GM12878 (cell line): Measurements from ENCODE around the gene NEU4. TPM values are rescaled to one million over a fixed set of nuclear protein-coding genes. Genes with fewer than 3 reads are reported as not detected.

Experiments
- ATAC-seq: fragments of 200-7000 bp; cut with Tn5 transposase; 3 replicates; pipeline ENCODE4 v1.9.1; 2020; ENCODE audit warnings: mild to moderate bottlenecking, moderate library complexity
- BruUV-seq: library from RNA; stranded (reverse); fragments of 400-500 nt; replicated peaks from 2 replicates; lab custom pipeline; 2021; lab: Mats Ljungman, UMichigan
- CTCF ChIA-PET: fragments of 300-600 bp; sonication (Branson Sonifier 250); formaldehyde crosslinking; extraction: SDS; loops from one replicate; lab custom pipeline; 2021; ENCODE audit warnings: inconsistent platforms; lab: Yijun Ruan, JAX
- POLR2A ChIA-PET: fragments of 350-600 bp; formaldehyde crosslinking; extraction: SDS; loops from one replicate; lab custom pipeline; 2021; ENCODE audit warnings: inconsistent platforms; lab: Charles Lee
- RAD21 ChIA-PET: fragments of 300-600 bp; sonication (Branson Sonifier 250); formaldehyde crosslinking; loops from one replicate; lab custom pipeline; 2023; ENCODE audit warnings: antibody characterized with exemption; ENCODE audit not compliant: unreplicated experiment; lab: Charles Lee
- SMC1A ChIA-PET: fragments of 300-600 bp; sonication (Branson Sonifier 250); formaldehyde crosslinking; loops from one replicate; lab custom pipeline; 2023; ENCODE audit not compliant: unreplicated experiment, uncharacterized antibody; lab: Charles Lee
- DNase-seq: peaks from one replicate; pipeline ENCODE4 v3.0.0-alpha.2; 2011; ENCODE audit warnings: low read depth, low spot score
- FAIRE-seq: peaks from 3 replicates; lab custom pipeline; 2011; peaks lifted over from hg19 to GRCh38; lab: Jason Lieb, UNC
- H2AFZ ChIP-seq: 2 replicates; pipeline ENCODE4 v1.6.0; 2011; ENCODE audit warnings: low read depth, low read length, control low read depth; ENCODE audit not compliant: control insufficient read depth
- H3K27ac ChIP-seq: 2 replicates; pipeline ENCODE4 v1.5.1; 2011; ENCODE audit warnings: control low read depth; ENCODE audit not compliant: control insufficient read depth, insufficient read depth
- H3K27me3 ChIP-seq, 2 experiments: replicated peaks in 1 of 2; 2 replicates each; pipeline versions ENCODE4 v1.6.0 to v1.6.1; 2011; ENCODE audit warnings: low read length in 1 of 2; ENCODE audit not compliant: control insufficient read depth in 2 of 2, insufficient read depth in 2 of 2
- H3K36me3 ChIP-seq, 2 experiments: 2 replicates each; pipeline ENCODE4 v1.5.1; 2011; ENCODE audit warnings: low read length in 1 of 2; ENCODE audit not compliant: control insufficient read depth in 2 of 2, insufficient read depth in 2 of 2
- H3K4me1 ChIP-seq: 2 replicates; pipeline ENCODE4 v1.6.1; 2011; ENCODE audit warnings: mild to moderate bottlenecking, low read length, moderate library complexity, mixed read lengths; ENCODE audit not compliant: control insufficient read depth, insufficient read depth
- H3K4me2 ChIP-seq: 2 replicates; pipeline ENCODE4 v1.6.0; 2011; ENCODE audit warnings: control low read depth; ENCODE audit not compliant: control insufficient read depth, insufficient read depth
- H3K4me3 ChIP-seq: fragments of 200-600 bp; sonication (generic); 2 replicates; pipeline ENCODE4 v1.5.1; 2016
- H3K79me2 ChIP-seq: 2 replicates; pipeline ENCODE4 v1.6.0; 2011; ENCODE audit warnings: low read length; ENCODE audit not compliant: control insufficient read depth, insufficient read depth
- H3K9ac ChIP-seq: 2 replicates; pipeline ENCODE4 v1.8.0; 2011; ENCODE audit warnings: low read length, control low read depth, mixed read lengths; ENCODE audit not compliant: control insufficient read depth, insufficient read depth
- H3K9me3 ChIP-seq: replicated peaks from 3 replicates; pipeline ENCODE4 v1.5.1; 2011; ENCODE audit warnings: mild to moderate bottlenecking, low read length; ENCODE audit not compliant: control insufficient read depth, insufficient read depth
- H4K20me1 ChIP-seq: 2 replicates; pipeline ENCODE4 v1.6.0; 2011; ENCODE audit not compliant: control insufficient read depth, insufficient read depth
- ASH2L ChIP-seq: fragments of 300-600, 200-600 bp; sonication (generic); IDR thresholded peaks from 2 replicates; pipeline ENCODE4 v1.6.1; 2017; ENCODE audit warnings: low read depth, mild to moderate bottlenecking, borderline replicate concordance
- ATF7 ChIP-seq: fragments of 450-650 bp; IDR thresholded peaks from 2 replicates; pipeline ENCODE4 v1.6.1; 2016; ENCODE audit warnings: low read depth, mild to moderate bottlenecking
- MTA3 ChIP-seq: IDR thresholded peaks from 2 replicates; pipeline ENCODE4 v1.6.1; 2012; ENCODE audit warnings: low read length, inconsistent platforms, borderline replicate concordance
- MXI1 ChIP-seq: fragments of 150-350 bp; IDR thresholded peaks from 2 replicates; pipeline ENCODE4 v1.6.1; 2011; ENCODE audit warnings: low read depth, mild to moderate bottlenecking, inconsistent platforms, low read length, improper control_type of control experiment
- NR2F1 ChIP-seq: fragments of 450-650 bp; conservative IDR thresholded peaks from 2 replicates; pipeline ENCODE4 v1.6.1; 2017; ENCODE audit warnings: mild to moderate bottlenecking
- NRF1 ChIP-seq: conservative IDR thresholded peaks from 2 replicates; pipeline ENCODE4 v1.6.1; 2011; ENCODE audit warnings: mild to moderate bottlenecking, low read depth, low read length, improper control_type of control experiment
- SMC3 ChIP-seq: IDR thresholded peaks from 2 replicates; pipeline ENCODE4 v1.6.1; 2011; ENCODE audit warnings: low read length, improper control_type of control experiment, borderline replicate concordance
- STAT3 ChIP-seq: IDR thresholded peaks from 2 replicates; pipeline ENCODE4 v1.6.1; 2011; ENCODE audit warnings: low read depth, low read length, improper control_type of control experiment
- TCF12 ChIP-seq: IDR thresholded peaks from 2 replicates; pipeline ENCODE4 v1.6.1; 2011; ENCODE audit warnings: low read depth, mild to moderate bottlenecking, low read length
- ZSCAN29 ChIP-seq: fragments of 450-650 bp; IDR thresholded peaks from 2 replicates; pipeline ENCODE4 v1.6.1; 2017; ENCODE audit warnings: mild to moderate bottlenecking, moderate library complexity
- WGBS: methylation state at CpG from one replicate; pipeline ENCODE4 v1.1.6; 2016; ENCODE audit warnings: low lambda C conversion rate; ENCODE audit not compliant: insufficient replicate concordance, insufficient coverage; ENCODE audit errors: missing lambda C conversion rate; 5-methylcytosine and 5-hydroxymethylcytosine counted together
- in situ Hi-C: fragments of 300-500 bp; cut with MboI; formaldehyde crosslinking; loops from 9 replicates; pipeline ENCODE4 v1.14.3; 2018; ENCODE audit warnings: mixed read lengths
- intact Hi-C: fragments of 100-400 bp; cut with micrococcal nuclease; formaldehyde crosslinking; loops from one replicate; pipeline ENCODE4 v1.14.2; 2022; ENCODE audit not compliant: unreplicated experiment
- polyA plus RNA-seq, 11 experiments: library from polyadenylated mRNA; depleted of rRNA in 4 of 11; unstranded in 6 of 11; stranded (reverse) in 5 of 11; fragments of >200 nt; fragmentation: Nextera tagmentation in 4 of 11; fragmentation: Illumina TruSeq in 1 of 11; extraction: Ambion mirVana in 4 of 11; extraction: Trizol in 1 of 11; gene quantifications; 1 replicate in 1 of 11; 2 replicates in 10 of 11; pipeline versions ENCODE4 v1.2.1 to v1.2.3, GENCODE V29; 2011 to 2016; ENCODE audit warnings: inconsistent platforms in 2 of 11, missing spikeins in 2 of 11, low read depth in 1 of 11
- total RNA-seq, 4 experiments: library from RNA; depleted of rRNA in 3 of 4; stranded (reverse); fragments of >200 nt in 3 of 4; fragmentation: Illumina TruSeq in 1 of 4; extraction: Trizol in 1 of 4; gene quantifications; 2 replicates each; pipeline versions ENCODE4 v1.2.1 to v1.2.3, GENCODE V29; 2013 to 2021
- TF ChIP-seq, protein P1 (sequence below): IDR thresholded peaks from 2 replicates; pipeline ENCODE4 v1.6.1; 2011; ENCODE audit warnings: low read depth, mild to moderate bottlenecking, low read length, moderate library complexity, borderline replicate concordance; ENCODE audit errors: extremely low read depth
- TF ChIP-seq, protein P2 (sequence below): fragments of 450-650 bp; IDR thresholded peaks from 2 replicates; pipeline ENCODE4 v1.6.1; 2017; ENCODE audit warnings: antibody characterized with exemption, mild to moderate bottlenecking, moderate library complexity
- TF ChIP-seq, protein P3 (sequence below): fragments of 450-650 bp; conservative IDR thresholded peaks from 2 replicates; pipeline ENCODE4 v1.6.1; 2017; ENCODE audit warnings: mild to moderate bottlenecking, moderate library complexity
- TF ChIP-seq, protein P4 (sequence below): fragments of 450-650 bp; IDR thresholded peaks from 2 replicates; pipeline ENCODE4 v1.6.1; 2016; ENCODE audit warnings: mild to moderate bottlenecking

NEU4 gene
- total and polyA plus RNA-seq, 10 of the 15 experiments (the other 5 are each of a cell fraction or from before 2014, with no cell fraction given): 0.01 to 0.28 (median 0.14) TPM; not detected in 5

DNA sequence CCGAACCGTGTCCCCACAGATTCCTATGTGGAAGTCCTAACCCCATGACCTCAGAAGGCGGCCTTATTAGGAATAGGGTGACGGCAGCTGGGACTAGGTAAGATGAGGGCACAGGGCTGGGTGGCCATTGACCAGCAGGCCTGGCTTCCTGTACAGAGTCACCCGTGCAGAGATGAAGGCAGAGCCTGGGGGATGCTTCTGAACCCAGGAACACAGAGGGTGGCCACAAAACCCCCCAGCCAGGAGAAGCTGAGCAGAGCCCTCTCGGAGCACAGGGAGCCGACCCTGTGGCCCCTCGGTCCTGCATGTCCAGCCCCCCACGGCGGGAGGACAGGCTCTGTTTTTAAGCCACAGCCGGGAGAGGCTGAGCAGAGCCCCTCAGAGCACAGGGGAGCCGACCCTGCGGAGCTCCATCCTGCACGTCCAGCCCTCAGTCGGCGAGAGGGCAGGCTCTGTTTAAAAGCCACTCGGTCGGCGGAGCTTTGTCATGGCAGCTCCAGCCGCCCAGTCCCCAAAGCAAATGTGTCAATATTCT is 47.0 kb downstream of the NEU4 start:
- in situ Hi-C loops (no loop called here), intact Hi-C loops (no loop called here)
- DNase-seq: no peak
- RAD21 ChIA-PET: no interaction called here
- no peaks in the 10 kb centered on the region for H4K20me1 ChIP-seq
- no peak for ATAC-seq
- CTCF ChIA-PET: no interaction called here
- no peak for FAIRE-seq
- BruUV-seq: no TSS peak
- SMC1A ChIA-PET: no interaction called here
- POLR2A ChIA-PET: no interaction called here
- no peaks in the 10 kb centered on the region for H3K36me3 ChIP-seq
- peaks cover 23% of the 10 kb centered on the region for H3K4me1 ChIP-seq
- 63% methylated on average over 20 of the region's 20 CpGs for WGBS
- no peak overlapping the region for H3K9ac ChIP-seq
- no peak overlapping the region for H3K4me2 ChIP-seq
- H3K27me3 ChIP-seq: no peaks in the 10 kb centered on the region
- no peak overlapping the region for H3K27ac ChIP-seq
- no peak overlapping the region for H2AFZ ChIP-seq
- H3K9me3 ChIP-seq: no peaks in the 10 kb centered on the region
- no peak overlapping the region for H3K4me3 ChIP-seq
- H3K79me2 ChIP-seq: peaks cover 7% of the 10 kb centered on the region
- no peak for TF ChIP-seq ASH2L
- TF ChIP-seq, protein P1, sequence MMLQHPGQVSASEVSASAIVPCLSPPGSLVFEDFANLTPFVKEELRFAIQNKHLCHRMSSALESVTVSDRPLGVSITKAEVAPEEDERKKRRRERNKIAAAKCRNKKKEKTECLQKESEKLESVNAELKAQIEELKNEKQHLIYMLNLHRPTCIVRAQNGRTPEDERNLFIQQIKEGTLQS: no peak
- TF ChIP-seq NR2F1: no peak
- TF ChIP-seq ATF7: no peak
- TF ChIP-seq MTA3: no peak
- no peak for TF ChIP-seq ZSCAN29
- TF ChIP-seq SMC3: no peak
- TF ChIP-seq, protein P2, sequence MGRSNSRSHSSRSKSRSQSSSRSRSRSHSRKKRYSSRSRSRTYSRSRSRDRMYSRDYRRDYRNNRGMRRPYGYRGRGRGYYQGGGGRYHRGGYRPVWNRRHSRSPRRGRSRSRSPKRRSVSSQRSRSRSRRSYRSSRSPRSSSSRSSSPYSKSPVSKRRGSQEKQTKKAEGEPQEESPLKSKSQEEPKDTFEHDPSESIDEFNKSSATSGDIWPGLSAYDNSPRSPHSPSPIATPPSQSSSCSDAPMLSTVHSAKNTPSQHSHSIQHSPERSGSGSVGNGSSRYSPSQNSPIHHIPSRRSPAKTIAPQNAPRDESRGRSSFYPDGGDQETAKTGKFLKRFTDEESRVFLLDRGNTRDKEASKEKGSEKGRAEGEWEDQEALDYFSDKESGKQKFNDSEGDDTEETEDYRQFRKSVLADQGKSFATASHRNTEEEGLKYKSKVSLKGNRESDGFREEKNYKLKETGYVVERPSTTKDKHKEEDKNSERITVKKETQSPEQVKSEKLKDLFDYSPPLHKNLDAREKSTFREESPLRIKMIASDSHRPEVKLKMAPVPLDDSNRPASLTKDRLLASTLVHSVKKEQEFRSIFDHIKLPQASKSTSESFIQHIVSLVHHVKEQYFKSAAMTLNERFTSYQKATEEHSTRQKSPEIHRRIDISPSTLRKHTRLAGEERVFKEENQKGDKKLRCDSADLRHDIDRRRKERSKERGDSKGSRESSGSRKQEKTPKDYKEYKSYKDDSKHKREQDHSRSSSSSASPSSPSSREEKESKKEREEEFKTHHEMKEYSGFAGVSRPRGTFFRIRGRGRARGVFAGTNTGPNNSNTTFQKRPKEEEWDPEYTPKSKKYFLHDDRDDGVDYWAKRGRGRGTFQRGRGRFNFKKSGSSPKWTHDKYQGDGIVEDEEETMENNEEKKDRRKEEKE: no peak
- TF ChIP-seq, protein P3, sequence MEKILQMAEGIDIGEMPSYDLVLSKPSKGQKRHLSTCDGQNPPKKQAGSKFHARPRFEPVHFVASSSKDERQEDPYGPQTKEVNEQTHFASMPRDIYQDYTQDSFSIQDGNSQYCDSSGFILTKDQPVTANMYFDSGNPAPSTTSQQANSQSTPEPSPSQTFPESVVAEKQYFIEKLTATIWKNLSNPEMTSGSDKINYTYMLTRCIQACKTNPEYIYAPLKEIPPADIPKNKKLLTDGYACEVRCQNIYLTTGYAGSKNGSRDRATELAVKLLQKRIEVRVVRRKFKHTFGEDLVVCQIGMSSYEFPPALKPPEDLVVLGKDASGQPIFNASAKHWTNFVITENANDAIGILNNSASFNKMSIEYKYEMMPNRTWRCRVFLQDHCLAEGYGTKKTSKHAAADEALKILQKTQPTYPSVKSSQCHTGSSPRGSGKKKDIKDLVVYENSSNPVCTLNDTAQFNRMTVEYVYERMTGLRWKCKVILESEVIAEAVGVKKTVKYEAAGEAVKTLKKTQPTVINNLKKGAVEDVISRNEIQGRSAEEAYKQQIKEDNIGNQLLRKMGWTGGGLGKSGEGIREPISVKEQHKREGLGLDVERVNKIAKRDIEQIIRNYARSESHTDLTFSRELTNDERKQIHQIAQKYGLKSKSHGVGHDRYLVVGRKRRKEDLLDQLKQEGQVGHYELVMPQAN: no peak
- TF ChIP-seq MXI1: no peak
- no peak for TF ChIP-seq STAT3
- TF ChIP-seq, protein P4, sequence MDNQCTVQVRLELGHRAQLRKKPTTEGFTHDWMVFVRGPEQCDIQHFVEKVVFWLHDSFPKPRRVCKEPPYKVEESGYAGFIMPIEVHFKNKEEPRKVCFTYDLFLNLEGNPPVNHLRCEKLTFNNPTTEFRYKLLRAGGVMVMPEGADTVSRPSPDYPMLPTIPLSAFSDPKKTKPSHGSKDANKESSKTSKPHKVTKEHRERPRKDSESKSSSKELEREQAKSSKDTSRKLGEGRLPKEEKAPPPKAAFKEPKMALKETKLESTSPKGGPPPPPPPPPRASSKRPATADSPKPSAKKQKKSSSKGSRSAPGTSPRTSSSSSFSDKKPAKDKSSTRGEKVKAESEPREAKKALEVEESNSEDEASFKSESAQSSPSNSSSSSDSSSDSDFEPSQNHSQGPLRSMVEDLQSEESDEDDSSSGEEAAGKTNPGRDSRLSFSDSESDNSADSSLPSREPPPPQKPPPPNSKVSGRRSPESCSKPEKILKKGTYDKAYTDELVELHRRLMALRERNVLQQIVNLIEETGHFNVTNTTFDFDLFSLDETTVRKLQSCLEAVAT: no peak
- TF ChIP-seq NRF1: no peak
- TF ChIP-seq TCF12: no peak
